NK-92 (cell line): Measurements from ENCODE around the gene OR6B3.
"Not testable (repeated sequence)": the region's sequence is repeated elsewhere in the genome, so short reads cannot be mapped to it uniquely, and the experiment has no call there.

ENCODE experiments used
- DNase-seq: peaks from one replicate; lab custom pipeline; 2025; ENCODE audit not compliant: unreplicated experiment; lab: John Stamatoyannopoulos, UW

Gene OR6B3

GRCh38 chr2:240044096-240044495 is 9.2 kb downstream of the OR6B3 start:
- not testable (repeated sequence) for DNase-seq

- DNase-seq, result no peak
Measured at GRCh38 chr2:240043279-240043989, 9.9 kb downstream of the OR6B3 start.

DNA sequence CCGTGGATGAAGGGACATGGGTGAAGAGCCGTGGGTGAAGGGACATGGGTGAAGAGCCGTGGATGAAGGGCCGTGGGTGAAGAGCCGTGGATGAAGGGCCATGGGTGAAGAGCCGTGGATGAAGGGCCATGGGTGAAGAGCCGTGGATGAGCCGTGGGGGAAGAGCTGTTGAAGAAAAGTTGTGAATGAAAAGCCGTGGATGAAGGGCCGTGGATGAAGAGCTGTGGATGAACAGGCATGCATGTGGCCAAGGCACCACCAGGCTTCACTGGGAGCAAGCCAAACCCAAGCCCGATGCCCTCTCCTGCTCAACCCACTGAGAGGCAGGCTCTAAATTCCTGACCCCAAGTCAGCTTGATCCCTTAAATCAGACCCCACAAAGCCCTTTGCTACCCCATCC is 10.6 kb downstream of the OR6B3 start:
- DNase-seq, result no peak

GRCh38 chr2:240041363-240041762 is 12.0 kb downstream of the OR6B3 start:
- no peak for DNase-seq

DNA sequence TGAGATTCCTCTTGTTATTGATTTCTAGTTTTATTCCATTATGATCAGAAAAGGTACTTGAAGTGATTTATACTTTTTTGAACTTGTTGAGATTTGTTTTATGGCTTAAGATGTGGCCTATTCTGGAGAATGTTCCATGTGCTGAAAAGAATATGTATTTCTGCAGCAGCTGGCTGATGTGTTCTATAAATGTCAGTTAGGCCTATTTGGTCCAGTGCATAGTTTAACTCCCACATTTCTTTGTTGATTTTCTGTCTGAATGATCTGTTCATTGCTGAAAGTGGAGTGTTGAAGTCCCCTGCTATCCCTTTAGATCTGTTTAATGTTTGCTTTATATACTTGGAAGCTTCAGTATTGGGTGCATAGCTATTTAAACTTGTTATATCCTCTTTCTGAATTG is 16.0 kb downstream of the OR6B3 start:
- DNase-seq, result no peak

- DNase-seq, result no peak
Measured at GRCh38 chr2:240033330-240033678, 20.0 kb downstream of the OR6B3 start.

- DNase-seq, result no peak
Measured at GRCh38 chr2:240032406-240033329, 20.7 kb downstream of the OR6B3 start.

DNA sequence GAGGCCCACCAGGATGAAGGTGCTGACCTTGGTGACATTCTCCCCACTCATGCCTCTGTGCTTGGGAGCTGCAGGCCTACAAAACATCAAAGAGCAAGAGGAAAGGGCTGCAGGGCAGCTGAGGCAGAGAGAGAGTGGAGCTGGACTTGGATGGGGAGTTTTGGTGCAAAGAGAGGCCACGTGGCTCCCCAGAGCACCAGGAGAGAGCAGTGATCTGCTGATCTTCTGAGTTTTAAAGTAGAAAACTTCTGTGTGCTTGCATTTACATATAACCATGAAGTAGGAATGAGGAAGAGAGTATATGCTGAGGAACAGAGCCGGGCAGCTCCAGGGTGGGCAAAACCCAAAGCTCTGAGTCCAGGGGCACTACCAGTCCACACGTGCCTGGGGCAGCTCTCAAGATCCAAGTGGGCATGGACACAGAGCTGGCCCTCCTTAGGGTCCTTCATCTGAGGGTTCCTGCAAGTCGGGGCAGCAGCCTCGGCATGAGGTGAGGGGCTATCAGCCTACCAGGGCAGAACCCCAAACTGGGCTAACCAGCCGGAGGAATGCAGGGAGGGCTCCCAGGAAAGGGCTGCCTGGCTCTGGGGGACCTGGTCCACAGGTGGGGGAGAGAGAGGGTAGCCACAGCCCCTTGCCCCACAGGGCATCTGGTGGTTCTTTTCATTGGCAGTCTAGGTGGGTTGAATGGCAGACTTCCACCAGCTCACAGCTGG is 22.8 kb downstream of the OR6B3 start, which contains the start of gene OR6B2:
Gene OR6B2, minus strand, starts transcription at position 51 of the 716 bp plus-strand sequence. Its CDS starts 0 bp downstream, at position 51.
- DNase-seq, result no peak

DNA sequence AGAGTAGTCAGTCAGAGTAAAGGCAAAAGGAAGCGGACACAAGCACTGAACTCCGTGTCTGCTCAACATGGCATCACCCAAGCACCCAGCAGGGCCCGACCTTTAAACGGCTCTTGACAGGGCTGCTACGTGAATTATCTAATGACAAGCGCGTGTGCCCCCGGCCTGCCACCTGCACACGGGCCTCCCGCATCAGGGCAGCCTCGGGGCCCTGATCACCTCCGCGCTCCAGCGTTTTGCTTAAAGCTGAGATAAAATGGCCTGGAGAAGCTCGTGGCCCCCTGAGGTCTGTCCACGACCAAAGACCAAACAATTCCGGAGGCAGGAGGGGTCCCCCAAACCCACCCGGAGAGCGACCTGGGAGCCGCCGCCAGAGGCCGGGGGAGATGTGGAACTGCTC is 28.6 kb downstream of the OR6B3 start:
- DNase-seq, result no peak

- DNase-seq, result no peak
Measured at GRCh38 chr2:240023792-240024191, 29.5 kb downstream of the OR6B3 start.

- no peak for DNase-seq
Measured at GRCh38 chr2:240021488-240022104, 31.7 kb downstream of the OR6B3 start.

- DNase-seq, result no peak
Measured at GRCh38 chr2:240018071-240018750, 35.1 kb downstream of the OR6B3 start.

GRCh38 chr2:240014327-240014726 is 39.0 kb downstream of the OR6B3 start:
- no peak for DNase-seq

DNA sequence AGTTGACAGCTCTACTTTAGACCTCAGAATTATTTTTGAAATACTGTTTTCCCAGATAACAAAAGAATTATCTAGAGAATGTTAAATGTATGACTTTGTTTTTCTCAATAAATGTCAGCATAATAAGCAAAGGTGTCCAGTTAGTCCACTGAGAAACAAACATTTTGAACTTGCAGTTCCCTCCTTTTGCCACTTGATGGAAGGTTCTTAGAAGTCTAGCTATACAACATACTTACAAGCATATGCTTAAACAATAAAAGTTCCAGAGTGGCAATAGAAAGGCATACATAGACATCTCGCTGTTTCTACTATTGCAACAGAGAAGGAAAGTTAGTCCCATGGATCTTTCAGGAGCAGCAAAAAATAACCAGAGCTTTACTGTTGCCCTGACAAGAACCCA is 40.0 kb downstream of the OR6B3 start:
- DNase-seq, result no peak

DNA sequence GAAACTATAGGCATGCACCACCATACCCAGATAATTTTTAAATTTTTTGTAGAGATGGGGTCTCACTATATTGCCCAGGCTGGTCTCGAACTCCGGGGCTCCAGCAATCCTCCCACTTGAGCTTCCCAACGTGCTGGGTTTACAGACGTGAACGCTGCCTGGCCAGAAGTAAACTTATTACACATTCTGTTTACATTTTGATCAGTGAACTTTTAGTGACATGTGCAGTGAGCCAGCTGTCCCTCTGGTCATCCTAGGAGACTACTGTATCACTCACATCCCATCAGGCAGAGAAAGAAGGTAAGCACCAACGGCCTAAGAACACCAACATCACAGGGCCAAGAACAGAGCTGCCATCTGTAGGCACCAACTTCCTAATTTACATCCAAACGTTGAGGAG is 50.3 kb downstream of the OR6B3 start:
- DNase-seq, result no peak

DNA sequence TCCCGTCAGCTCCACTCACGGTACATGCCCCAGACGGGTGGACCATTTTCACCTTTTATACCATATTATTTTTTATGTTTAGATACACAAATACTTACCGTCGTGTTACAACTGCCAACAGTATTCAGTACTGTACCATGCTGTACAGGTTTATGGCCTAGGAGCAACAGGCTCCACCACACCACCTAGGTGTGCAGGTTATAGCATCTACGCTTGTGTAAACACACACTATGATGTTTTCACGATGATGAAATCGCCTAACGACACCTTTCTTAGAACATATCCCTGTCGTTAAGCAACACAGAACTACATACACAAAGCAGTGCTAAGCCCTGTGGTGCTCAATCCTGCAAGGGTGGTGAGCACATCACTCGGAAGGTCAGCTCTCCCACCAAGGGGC is 52.6 kb downstream of the OR6B3 start:
- DNase-seq, result no peak

GRCh38 chr2:239997686-239998409 is 55.5 kb downstream of the OR6B3 start:
- DNase-seq, result no peak
